ENCODE results near the gene SCAF1.
"Not testable (repeated sequence)": the region's sequence is repeated elsewhere in the genome, so short reads cannot be mapped to it uniquely, and the experiment has no call there.

SCAF1 gene

GRCh38 chr19:49616532-49616931 is 25.5 kb upstream of the SCAF1 start:
- DNase-seq (ENCODE audit: low spot score) = no peak

DNA sequence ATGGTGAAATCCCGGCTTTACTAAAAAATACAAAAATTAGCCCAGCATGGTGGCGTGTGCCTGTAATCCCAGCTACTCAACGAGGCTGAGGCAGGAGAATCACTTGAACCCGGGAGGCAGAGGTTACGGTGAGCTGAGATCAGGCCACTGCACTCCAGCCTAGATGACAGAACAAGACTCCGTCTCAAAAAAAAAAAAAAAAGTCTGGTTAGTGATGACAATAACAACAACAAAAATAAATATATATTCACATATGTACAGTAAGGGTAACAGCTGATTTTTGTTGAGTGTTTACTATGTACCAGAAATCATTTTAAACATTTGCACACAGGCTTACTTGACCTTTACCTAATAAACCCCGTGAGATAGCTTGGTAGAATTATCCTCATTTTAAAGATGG is 25.1 kb upstream of the SCAF1 start:
- no peak for DNase-seq (ENCODE audit: low spot score)

DNA sequence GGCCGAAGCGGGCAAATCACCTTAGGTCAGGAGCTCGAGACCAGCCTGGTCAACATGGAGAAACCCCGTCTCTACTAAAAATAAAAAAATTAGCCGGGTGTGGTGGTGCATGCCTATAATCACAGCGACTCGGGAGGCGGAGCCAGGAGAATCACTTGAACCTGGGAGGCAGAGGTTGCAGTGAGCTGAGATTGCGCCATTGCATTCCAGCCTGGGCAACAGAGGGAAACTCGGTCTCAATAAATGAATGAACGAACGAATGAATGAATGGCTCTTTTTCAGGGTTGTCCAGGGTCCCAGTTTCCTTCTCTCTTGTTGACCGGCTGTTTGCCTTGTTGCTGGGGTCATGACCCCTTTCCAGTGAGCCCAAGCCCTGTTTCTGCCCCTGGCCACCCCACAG is 24.1 kb upstream of the SCAF1 start:
- not testable (repeated sequence) for DNase-seq (ENCODE audit: low spot score)

DNA sequence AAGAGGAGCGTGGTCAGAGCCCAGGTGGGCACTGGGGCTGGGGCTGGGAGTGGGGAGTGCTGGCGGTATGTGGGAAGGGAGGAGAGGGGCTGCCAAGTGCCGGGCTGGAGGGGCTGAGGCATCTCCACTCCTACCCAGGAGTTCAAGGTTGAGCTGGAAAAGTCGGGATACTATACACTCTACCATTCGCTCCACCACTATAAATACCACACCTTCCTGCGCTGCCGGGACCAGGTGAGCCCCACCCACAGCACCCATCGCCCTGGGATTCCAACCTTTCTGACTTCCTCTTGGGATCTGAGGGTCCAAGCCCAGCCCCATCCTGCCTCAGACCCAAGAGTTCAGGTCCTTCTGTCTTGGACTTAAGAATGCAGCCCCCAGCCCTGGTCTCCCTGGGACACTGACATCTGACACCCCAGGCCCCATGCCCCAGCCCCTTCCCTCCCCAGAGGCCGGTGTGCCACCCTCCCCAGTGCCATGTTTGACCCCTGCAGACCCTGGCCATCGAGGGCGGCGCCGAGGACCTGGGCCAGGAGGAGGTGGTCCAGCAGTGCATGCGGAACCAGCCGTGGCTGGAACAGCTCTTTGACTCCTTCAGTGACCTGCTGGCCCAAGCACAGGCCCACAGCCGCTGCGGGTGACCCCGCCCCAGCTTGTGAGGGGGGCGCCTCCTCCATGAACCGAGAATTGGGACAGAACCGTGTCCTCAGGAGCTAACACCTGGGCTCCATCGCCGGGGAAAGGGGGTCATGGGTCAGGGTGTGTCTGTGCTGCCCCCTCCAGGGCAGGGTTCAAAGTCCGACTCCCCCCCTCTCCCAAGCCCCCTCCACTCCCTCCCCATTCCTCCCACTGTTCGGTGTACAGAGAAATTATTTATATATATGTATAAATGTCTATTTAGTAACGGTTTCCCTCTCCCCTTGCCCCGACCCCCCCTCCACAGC is 16.8 kb upstream of the SCAF1 start:
- no peak for DNase-seq (ENCODE audit: low spot score)

DNA sequence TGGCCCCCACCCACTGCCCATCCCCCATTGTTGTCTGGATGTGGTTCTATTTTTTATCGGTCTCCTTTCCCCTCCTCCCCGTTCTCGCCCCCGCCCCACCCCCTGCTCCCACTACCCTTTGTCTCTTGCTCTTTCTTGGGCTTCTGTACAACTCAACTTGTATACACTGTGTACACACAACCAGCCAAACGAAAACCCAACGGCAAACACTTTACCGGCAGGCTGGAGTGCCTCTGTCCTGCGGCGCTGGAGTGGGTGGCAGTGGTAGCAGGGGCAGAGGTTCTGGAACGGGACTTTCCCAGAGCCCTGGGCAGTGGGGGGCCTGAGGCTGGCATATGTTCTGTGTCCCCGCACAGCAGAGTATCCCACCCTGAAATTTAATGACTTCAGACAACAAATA is 15.8 kb upstream of the SCAF1 start:
- DNase-seq (ENCODE audit: low spot score) = no peak

GRCh38 chr19:49629659-49630058 is 12.3 kb upstream of the SCAF1 start:
- no peak for DNase-seq (ENCODE audit: low spot score)

- DNase-seq (ENCODE audit: low spot score) = no peak
Observed at GRCh38 chr19:49631014-49631588, 10.9 kb upstream of the SCAF1 start.

DNA sequence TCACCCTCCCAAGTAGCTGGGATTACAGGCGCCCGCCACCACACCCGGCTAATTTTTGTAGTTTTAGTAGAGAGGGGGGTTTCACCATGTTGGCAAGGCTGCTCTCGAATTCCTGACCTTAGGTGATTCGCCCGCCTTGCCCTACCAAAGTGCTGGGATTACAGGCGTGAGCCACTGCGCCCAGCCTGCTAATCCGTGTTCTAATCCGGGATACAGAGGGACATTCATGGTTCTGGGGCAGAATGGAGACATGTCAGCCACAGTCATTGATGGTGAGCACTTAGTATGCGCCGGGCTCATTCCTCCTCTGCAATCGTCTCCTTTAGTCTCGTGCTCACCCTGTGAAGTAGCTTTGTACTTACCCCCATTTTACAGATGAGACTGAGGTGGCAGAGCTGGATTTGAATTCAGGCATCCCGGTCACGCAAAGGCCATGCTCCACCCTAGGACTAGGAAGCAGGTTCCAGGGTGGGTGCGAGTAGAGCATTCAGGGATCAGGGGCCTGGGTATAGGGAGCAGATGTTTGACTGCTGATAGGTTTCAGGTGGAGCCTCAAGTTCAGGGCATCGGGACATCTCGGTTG is 10.3 kb upstream of the SCAF1 start:
- DNase-seq (ENCODE audit: low spot score) = no peak

DNA sequence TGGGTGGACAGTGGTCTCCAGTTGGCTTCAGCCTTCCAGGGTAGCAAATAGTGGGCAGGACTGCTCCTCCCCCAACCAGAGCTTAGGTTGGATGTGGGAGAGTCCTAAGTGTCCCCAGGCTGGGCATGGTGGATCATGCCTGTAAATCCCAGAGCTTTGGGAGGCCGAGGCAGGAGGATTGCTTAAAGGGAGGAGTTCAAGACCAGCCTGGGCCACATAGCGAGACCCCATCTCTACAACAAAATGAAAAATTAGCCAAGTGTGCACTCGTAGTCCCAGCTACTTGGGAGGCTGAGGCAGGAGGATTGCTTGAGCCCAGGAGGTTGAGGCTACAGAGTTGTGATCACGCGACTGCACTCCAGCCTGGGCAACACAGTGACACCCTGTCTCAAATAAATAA is 9.4 kb upstream of the SCAF1 start:
- DNase-seq (ENCODE audit: low spot score) = no peak

- not testable (repeated sequence) for DNase-seq (ENCODE audit: low spot score)
Observed at GRCh38 chr19:49633273-49633672, 8.7 kb upstream of the SCAF1 start.

GRCh38 chr19:49635530-49636232 is 6.3 kb upstream of the SCAF1 start:
- no peak for DNase-seq (ENCODE audit: low spot score)

- no peak for DNase-seq (ENCODE audit: low spot score)
Observed at GRCh38 chr19:49636233-49636932, 5.6 kb upstream of the SCAF1 start.

DNA sequence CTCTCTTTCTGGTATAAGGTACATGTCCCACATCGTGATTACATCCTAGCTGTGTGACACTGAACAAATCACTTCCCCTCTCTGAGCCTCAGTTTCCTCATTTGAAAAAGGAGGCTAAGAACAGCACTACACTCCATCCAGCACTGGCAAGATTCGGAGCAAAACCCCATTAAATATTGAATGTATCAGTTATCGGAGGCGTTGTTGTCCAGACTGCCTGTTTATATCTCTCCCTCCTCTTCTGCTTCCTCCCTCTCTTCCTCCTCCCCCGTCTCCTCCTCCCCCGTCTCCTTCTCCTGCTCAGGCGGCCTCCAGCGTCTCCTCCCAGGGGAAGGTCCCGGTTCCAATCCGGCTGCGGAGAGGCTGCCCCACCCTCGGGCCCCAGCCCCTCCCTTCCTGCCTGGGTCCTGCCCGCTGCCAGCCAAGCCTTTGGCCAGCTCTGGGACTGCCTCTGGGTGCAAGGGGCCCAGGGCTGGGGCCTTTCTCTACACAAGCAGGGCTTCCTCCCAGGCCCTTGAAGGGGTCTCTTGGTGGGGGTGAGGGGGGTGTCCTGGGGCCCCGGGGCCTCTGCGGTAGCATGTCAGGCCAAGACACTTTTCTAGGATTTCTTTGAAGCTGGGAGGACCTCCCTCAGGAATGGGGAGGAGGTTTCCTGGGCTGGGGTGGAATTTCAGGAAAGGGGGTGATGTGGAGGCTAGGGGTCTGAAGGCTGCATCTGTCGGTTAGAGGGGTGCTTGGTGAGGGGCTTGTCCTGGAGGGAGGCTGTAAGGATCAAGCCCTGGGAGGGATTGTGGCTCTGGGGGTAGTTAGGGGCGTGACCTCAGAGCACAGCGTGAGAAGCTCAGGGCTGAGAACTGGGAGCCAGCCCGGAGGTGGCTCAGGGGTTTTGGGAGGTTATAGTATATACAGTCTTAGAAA is 3.9 kb upstream of the SCAF1 start:
- DNase-seq (ENCODE audit: low spot score) = no peak

GRCh38 chr19:49639401-49640112 is 2.5 kb upstream of the SCAF1 start:
- DNase-seq (ENCODE audit: low spot score) = no peak

GRCh38 chr19:49640113-49640898 is 1.7 kb upstream of the SCAF1 start, which contains the start of gene RRAS:
RRAS (minus strand) TSS chr19:49640143; CDS start chr19:49640098, 45 bp downstream.
- peak; percentile 97 for DNase-seq (ENCODE audit: low spot score)

GRCh38 chr19:49642492-49643035 is 555 bp downstream of the SCAF1 start:
- no peak for DNase-seq (ENCODE audit: low spot score)

- DNase-seq (ENCODE audit: low spot score) = no peak
Observed at GRCh38 chr19:49643466-49643865, 1.5 kb downstream of the SCAF1 start.

DNA sequence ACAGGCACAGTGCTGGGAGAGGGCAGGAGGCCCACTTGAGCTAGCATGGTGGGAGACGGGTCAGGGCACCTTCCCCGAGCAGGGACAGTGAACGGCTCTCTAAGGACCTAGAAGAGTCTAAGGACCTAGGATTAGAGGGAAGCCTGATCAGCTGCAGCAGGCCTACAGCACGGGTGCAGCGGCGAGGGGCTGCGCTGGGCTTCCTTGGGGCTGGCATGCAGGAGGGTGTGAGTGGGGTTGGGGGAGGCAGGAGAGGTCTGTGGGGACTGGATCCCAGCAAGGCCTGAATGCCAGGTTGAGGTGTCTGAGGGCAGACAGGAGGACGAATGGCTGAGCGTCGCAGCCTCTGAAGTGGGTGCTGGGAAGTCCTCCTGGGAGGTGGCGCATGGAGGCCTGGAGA is 3.6 kb downstream of the SCAF1 start:
- no peak for DNase-seq (ENCODE audit: low spot score)

DNA sequence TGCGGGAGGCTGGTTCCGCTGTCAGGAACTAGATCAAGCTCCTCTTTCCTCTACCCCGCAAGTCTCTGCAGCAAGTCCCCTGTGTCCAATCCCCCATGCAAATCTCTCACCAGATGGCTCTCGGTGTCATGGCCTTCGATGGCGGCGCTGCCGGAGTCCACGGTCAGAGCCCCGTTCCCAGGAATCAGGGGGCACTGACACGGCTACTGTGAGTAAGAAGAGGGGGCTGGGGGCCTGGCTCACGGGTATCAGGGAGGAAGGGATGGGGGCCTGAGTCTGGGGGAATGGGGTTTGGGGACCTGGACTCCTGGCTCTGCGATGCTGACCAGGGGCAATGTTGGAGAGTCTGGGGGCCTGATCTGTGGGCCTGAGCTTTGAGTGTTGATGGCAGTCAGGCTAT is 4.0 kb downstream of the SCAF1 start:
- DNase-seq (ENCODE audit: low spot score) = no peak

All from germinal center (tissue), 1 donor.